K562 (cell line): ENCODE data around the gene SCLY. TPM values are rescaled to one million over a fixed set of nuclear protein-coding genes. Genes with fewer than 3 reads are reported as not detected.

Experiments
- ATAC-seq: fragments of 200-7000 bp; cut with Tn5 transposase; 3 replicates; pipeline ENCODE4 v1.9.1; 2020; ENCODE audit warnings: moderate library complexity
- BruUV-seq: library from RNA; stranded (reverse); fragments of 400-500 nt; replicated peaks from 2 replicates; lab custom pipeline; 2021; lab: Mats Ljungman, UMichigan
- CTCF ChIA-PET: fragments of 300-600 bp; formaldehyde crosslinking; extraction: SDS; loops from one replicate; lab custom pipeline; 2021; ENCODE audit warnings: low intra/inter-chr PET ratio; lab: Yijun Ruan, JAX
- POLR2A ChIA-PET: fragments of 300-600, 350-650 bp; sonication (Branson Sonifier 250); formaldehyde crosslinking; extraction: SDS; loops from one replicate; lab custom pipeline; 2021; ENCODE audit warnings: antibody characterized with exemption, inconsistent platforms; lab: Yijun Ruan, JAX
- DNase-seq, 4 experiments: peaks; one replicate each; pipeline versions ENCODE4 v3.0.0 to v3.0.0-alpha.2; 2011 to 2018; ENCODE audit warnings: low spot score in 3 of 4, mixed read lengths in 3 of 4; ENCODE audit errors: extremely low read depth in 1 of 4
- FAIRE-seq: peaks from 2 replicates; lab custom pipeline; 2011; peaks lifted over from hg19 to GRCh38; lab: Jason Lieb, UNC
- H2AFZ ChIP-seq: 2 replicates; pipeline ENCODE4 v1.6.0; 2011; ENCODE audit warnings: low read depth, low read length, control low read depth, inconsistent platforms
- H3K27ac ChIP-seq: fragments of 200-600 bp; 3 replicates; pipeline ENCODE4 v1.8.0; 2011; ENCODE audit warnings: low read depth, mild to moderate bottlenecking, control low read depth, inconsistent platforms, low read length, moderate library complexity, mixed read lengths; ENCODE audit errors: extremely low read depth
- H3K27me3 ChIP-seq, 2 experiments: fragments of 300-600 bp in 1 of 2; 2 replicates in 1 of 2; 3 replicates in 1 of 2; pipeline versions ENCODE4 v1.6.0 to v1.8.0; 2011; ENCODE audit warnings: inconsistent platforms in 2 of 2, low read length in 2 of 2, mild to moderate bottlenecking in 1 of 2, mixed read lengths in 1 of 2, moderate library complexity in 1 of 2; ENCODE audit not compliant: control insufficient read depth in 2 of 2, insufficient read depth in 2 of 2
- H3K36me3 ChIP-seq: fragments of 300-600 bp; 3 replicates; pipeline ENCODE4 v1.8.0; 2011; ENCODE audit warnings: mild to moderate bottlenecking, low read length, inconsistent platforms; ENCODE audit not compliant: control insufficient read depth, insufficient read depth
- H3K4me1 ChIP-seq, 2 experiments: fragments of 200-600 bp in 1 of 2; replicated peaks in 1 of 2; 2 replicates in 1 of 2; 3 replicates in 1 of 2; pipeline versions ENCODE4 v1.5.1 to v1.8.0; 2011; ENCODE audit warnings: inconsistent platforms in 2 of 2, low read length in 2 of 2, mild to moderate bottlenecking in 1 of 2, mixed read lengths in 1 of 2, moderate library complexity in 1 of 2; ENCODE audit not compliant: control insufficient read depth in 2 of 2, insufficient read depth in 2 of 2
- H3K4me2 ChIP-seq: 2 replicates; pipeline ENCODE4 v1.6.1; 2011; ENCODE audit warnings: low read length, control low read depth, inconsistent platforms, mixed read lengths; ENCODE audit not compliant: insufficient read depth
- H3K4me3 ChIP-seq: fragments of 200-600 bp; sonication (generic), shearing (Covaris generic); 2 replicates; pipeline ENCODE4 v1.5.1; 2016; ENCODE audit warnings: control low read depth, inconsistent platforms
- H3K79me2 ChIP-seq: fragments of 200-600 bp; 3 replicates; pipeline ENCODE4 v1.8.0; 2011; ENCODE audit warnings: low read length, inconsistent platforms; ENCODE audit not compliant: control insufficient read depth, insufficient read depth
- H3K9ac ChIP-seq, 2 experiments: 2 replicates each; pipeline versions ENCODE4 v1.6.0 to v1.6.1; 2011; ENCODE audit warnings: low read depth in 2 of 2, low read length in 2 of 2, control low read depth in 1 of 2, inconsistent platforms in 1 of 2, mild to moderate bottlenecking in 1 of 2, mixed read lengths in 1 of 2; ENCODE audit not compliant: insufficient read depth in 1 of 2
- H3K9me1 ChIP-seq: one replicate; pipeline ENCODE4 v1.6.0; 2011; ENCODE audit warnings: inconsistent platforms, mild to moderate bottlenecking, low read length, moderate library complexity; ENCODE audit not compliant: control insufficient read depth, insufficient read depth
- H3K9me3 ChIP-seq: replicated peaks from 2 replicates; pipeline ENCODE4 v1.5.1; 2011; ENCODE audit warnings: low read depth, low read length, inconsistent platforms; ENCODE audit not compliant: control insufficient read depth, insufficient read depth
- H4K20me1 ChIP-seq: replicated peaks from 2 replicates; pipeline ENCODE4 v1.6.1; 2011; ENCODE audit warnings: low read length, inconsistent platforms, mixed read lengths; ENCODE audit not compliant: control insufficient read depth, insufficient read depth
- MTA3 ChIP-seq: fragments of 450-650 bp; formaldehyde crosslinking; IDR thresholded peaks from 2 replicates; pipeline ENCODE4 v1.6.1; 2017; ENCODE audit warnings: mild to moderate bottlenecking, borderline replicate concordance
- ZKSCAN8 ChIP-seq: fragments of 200-800 bp; sonication (Bioruptor generic); IDR thresholded peaks from 2 replicates; pipeline ENCODE4 v1.6.1; 2016; ENCODE audit warnings: missing genetic modification characterization, missing compliant biosample characterization
- WGBS: fragments of 100-300 bp; shearing (Covaris generic); methylation state at CpG from one replicate; pipeline ENCODE4 v1.1.6; 2016; ENCODE audit warnings: low coverage, mixed read lengths; ENCODE audit not compliant: insufficient coverage; ENCODE audit errors: missing lambda C conversion rate; 5-methylcytosine and 5-hydroxymethylcytosine counted together
- in situ Hi-C: fragments of 300-500 bp; cut with MboI; formaldehyde crosslinking; loops from 4 replicates; pipeline ENCODE4 v1.15.0; 2018; ENCODE audit warnings: inconsistent platforms, mixed read lengths
- intact Hi-C: fragments of 100-400 bp; cut with micrococcal nuclease; formaldehyde crosslinking; loops from 2 replicates; pipeline ENCODE4 v1.14.2; 2022
- polyA plus RNA-seq, 8 experiments: library from polyadenylated mRNA; depleted of rRNA in 4 of 8; stranded (reverse) in 5 of 8; unstranded in 3 of 8; fragments of >200 nt; fragmentation: Nextera tagmentation in 2 of 8; fragmentation: Illumina TruSeq in 1 of 8; extraction: Ambion mirVana in 2 of 8; extraction: Trizol in 1 of 8; gene quantifications; 2 replicates each; pipeline versions ENCODE4 v1.2.1 to v1.2.3, GENCODE V29; 2011 to 2014; ENCODE audit warnings: inconsistent platforms in 1 of 8, missing spikeins in 1 of 8
- total RNA-seq, 7 experiments: library from RNA; depleted of rRNA in 6 of 7; stranded (reverse); fragments of >200 nt in 6 of 7; fragmentation: Illumina TruSeq in 2 of 7; extraction: Trizol in 2 of 7; gene quantifications; 2 replicates each; pipeline versions ENCODE4 v1.2.1 to v1.2.3, GENCODE V29; 2011 to 2021; ENCODE audit warnings: low replicate concordance in 1 of 7
- TF ChIP-seq, protein P1 (sequence below): fragments of 250-450 bp; sonication (Bioruptor Pico); IDR thresholded peaks from 2 replicates; pipeline ENCODE4 v1.4.0; 2020; ENCODE audit warnings: mild to moderate bottlenecking, moderate library complexity, borderline replicate concordance

Gene SCLY
- total and polyA plus RNA-seq, 9 of the 15 experiments (the other 6 are each of a cell fraction or from before 2014, with no cell fraction given), result 2.6 to 32.2 (median 21.1) TPM

DNA sequence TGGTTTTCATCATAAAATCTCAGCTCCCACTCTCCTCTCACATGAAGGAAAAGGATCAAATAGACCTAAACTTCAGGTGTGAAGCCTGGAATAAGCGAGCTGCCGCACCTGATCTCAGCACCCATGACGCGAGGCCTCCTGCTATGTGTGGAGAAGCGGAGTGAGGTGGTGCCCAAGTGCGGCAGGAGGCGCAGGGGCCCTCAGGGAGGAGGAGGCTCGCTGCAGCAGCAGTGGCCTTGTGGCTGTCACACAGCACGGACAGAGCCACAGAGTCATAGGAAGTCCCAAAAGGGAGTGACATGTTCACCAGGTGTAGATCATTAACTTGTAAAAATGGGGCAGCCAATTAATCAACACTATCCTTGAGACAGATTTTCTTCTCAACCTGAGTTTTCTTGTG lies 9.1 kb downstream of the SCLY start:
- in situ Hi-C loops (no loop called here), intact Hi-C loops (no loop called here)
- Histone ChIP-seq H2AFZ (no peak overlapping the region), H3K9ac (no peak overlapping the region), H4K20me1 (no peaks in the 10 kb centered on the region), H3K9me3 (no peaks in the 10 kb centered on the region), H3K27me3 (no peaks in the 10 kb centered on the region), H3K9me1 (no peaks in the 10 kb centered on the region), H3K79me2 (no peaks in the 10 kb centered on the region), H3K27ac (no peak overlapping the region), H3K4me2 (no peak overlapping the region), H3K36me3 (peaks cover 79% of the 10 kb centered on the region), H3K4me3 (no peak overlapping the region), H3K4me1 (peaks cover 0 to 3% of the 10 kb centered on the region in 2 experiments; a peak in 1 of 5 replicates)
- 97% methylated on average over 6 of the region's 9 CpGs for WGBS
- DNase-seq, result no peak
- POLR2A ChIA-PET, result no interaction called here
- FAIRE-seq, result no peak
- BruUV-seq, result no TSS peak
- no peak for ATAC-seq
- CTCF ChIA-PET, result no interaction called here
- no peak for TF ChIP-seq MTA3

DNA sequence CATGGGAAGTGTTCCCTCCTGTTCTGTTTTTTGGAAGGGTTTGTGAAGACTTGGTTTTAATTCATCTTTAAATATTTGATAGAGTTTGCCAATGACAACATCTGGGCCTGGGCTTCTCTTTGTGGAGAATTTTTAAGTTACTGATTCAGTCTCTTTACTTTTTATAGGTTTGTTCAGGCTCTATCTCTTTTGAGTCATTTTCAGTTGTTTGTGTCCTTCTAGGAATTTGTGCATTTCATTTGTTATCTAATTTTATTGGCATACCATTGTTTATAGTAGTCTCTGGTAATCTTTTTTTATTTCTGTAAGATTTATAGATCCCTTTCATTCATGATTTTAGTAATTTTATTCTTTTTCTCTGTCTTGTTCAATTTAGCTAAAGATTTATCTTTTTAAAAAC lies 14.6 kb downstream of the SCLY start:
- H3K27ac ChIP-seq, result no peak overlapping the region
- no peak for TF ChIP-seq ZKSCAN8 (CRISPR knock-in tag)
- TF ChIP-seq, protein P1, sequence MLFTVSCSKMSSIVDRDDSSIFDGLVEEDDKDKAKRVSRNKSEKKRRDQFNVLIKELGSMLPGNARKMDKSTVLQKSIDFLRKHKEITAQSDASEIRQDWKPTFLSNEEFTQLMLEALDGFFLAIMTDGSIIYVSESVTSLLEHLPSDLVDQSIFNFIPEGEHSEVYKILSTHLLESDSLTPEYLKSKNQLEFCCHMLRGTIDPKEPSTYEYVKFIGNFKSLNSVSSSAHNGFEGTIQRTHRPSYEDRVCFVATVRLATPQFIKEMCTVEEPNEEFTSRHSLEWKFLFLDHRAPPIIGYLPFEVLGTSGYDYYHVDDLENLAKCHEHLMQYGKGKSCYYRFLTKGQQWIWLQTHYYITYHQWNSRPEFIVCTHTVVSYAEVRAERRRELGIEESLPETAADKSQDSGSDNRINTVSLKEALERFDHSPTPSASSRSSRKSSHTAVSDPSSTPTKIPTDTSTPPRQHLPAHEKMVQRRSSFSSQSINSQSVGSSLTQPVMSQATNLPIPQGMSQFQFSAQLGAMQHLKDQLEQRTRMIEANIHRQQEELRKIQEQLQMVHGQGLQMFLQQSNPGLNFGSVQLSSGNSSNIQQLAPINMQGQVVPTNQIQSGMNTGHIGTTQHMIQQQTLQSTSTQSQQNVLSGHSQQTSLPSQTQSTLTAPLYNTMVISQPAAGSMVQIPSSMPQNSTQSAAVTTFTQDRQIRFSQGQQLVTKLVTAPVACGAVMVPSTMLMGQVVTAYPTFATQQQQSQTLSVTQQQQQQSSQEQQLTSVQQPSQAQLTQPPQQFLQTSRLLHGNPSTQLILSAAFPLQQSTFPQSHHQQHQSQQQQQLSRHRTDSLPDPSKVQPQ (CRISPR knock-in tag), result no peak

More for the DNA sequence above, 14.6 kb downstream of the SCLY start:
- no TSS peak for BruUV-seq
- H3K9me1 ChIP-seq, result no peaks in the 10 kb centered on the region
- H4K20me1 ChIP-seq, result no peaks in the 10 kb centered on the region
- no peak for ATAC-seq
- intact Hi-C loops, result no loop called here
- H3K79me2 ChIP-seq, result peaks cover 2% of the 10 kb centered on the region; the same call in 2 of the 3 replicates
- peaks cover 59% of the 10 kb centered on the region; the same call in 2 of the 3 replicates for H3K36me3 ChIP-seq
- no peak for FAIRE-seq
- H3K9me3 ChIP-seq, result no peaks in the 10 kb centered on the region
- no peak overlapping the region for H2AFZ ChIP-seq
- in situ Hi-C loops, result no loop called here
- ChIA-PET POLR2A (no interaction called here), CTCF (no interaction called here)
- no peak for DNase-seq
- no peaks in the 10 kb centered on the region for H3K27me3 ChIP-seq
- H3K4me3 ChIP-seq, result no peak overlapping the region
- H3K9ac ChIP-seq, result no peak overlapping the region
- H3K4me1 ChIP-seq, result peaks cover 0 to 5% of the 10 kb centered on the region in 2 experiments; a peak in 1 of 5 replicates
- no peak overlapping the region for H3K4me2 ChIP-seq
